Cerebellar cortex (tissue), 1 donor: ENCODE measurements around the gene KCTD8.
A peak's percentile ranks its signal among the peaks of the same experiment; 100 is the strongest.
"Not testable (repeated sequence)": the region's sequence is repeated elsewhere in the genome, so short reads cannot be mapped to it uniquely, and the experiment has no call there.

Source experiments
- DNase-seq: peaks from one replicate; pipeline ENCODE4 v3.0.0-alpha.2; 2015; ENCODE audit warnings: low spot score

Gene KCTD8

GRCh38 chr4:44326741-44327140, 121.9 kb downstream of the KCTD8 start:
- DNase-seq = peak; percentile 92

- DNase-seq = peak; percentile 50
Observed at GRCh38 chr4:44320833-44321232, 127.8 kb downstream of the KCTD8 start.

GRCh38 chr4:44319129-44319528, 129.5 kb downstream of the KCTD8 start:
- DNase-seq = no peak

- DNase-seq = no peak
Observed at GRCh38 chr4:44313702-44314101, 134.9 kb downstream of the KCTD8 start.

- DNase-seq = no peak
Observed at GRCh38 chr4:44287505-44287904, 161.1 kb downstream of the KCTD8 start.

- no peak for DNase-seq
Observed at GRCh38 chr4:44279469-44279868, 169.1 kb downstream of the KCTD8 start.

- DNase-seq = no peak
Observed at GRCh38 chr4:44279066-44279465, 169.5 kb downstream of the KCTD8 start.

GRCh38 chr4:44257461-44257860, 191.1 kb downstream of the KCTD8 start:
- no peak for DNase-seq

GRCh38 chr4:44256414-44256813, 192.2 kb downstream of the KCTD8 start:
- DNase-seq = peak; percentile 11

GRCh38 chr4:44237643-44238042, 211.0 kb downstream of the KCTD8 start:
- no peak for DNase-seq

- no peak for DNase-seq
Observed at GRCh38 chr4:44235897-44236296, 212.7 kb downstream of the KCTD8 start.

GRCh38 chr4:44232262-44232661, 216.3 kb downstream of the KCTD8 start:
- no peak for DNase-seq

GRCh38 chr4:44231006-44231405, 217.6 kb downstream of the KCTD8 start:
- no peak for DNase-seq

GRCh38 chr4:44228326-44228725, 220.3 kb downstream of the KCTD8 start:
- DNase-seq = no peak

GRCh38 chr4:44221407-44221806, 227.2 kb downstream of the KCTD8 start:
- DNase-seq = peak; percentile 53

- no peak for DNase-seq
Observed at GRCh38 chr4:44210750-44211149, 237.9 kb downstream of the KCTD8 start.

- peak; percentile 65 for DNase-seq
Observed at GRCh38 chr4:44196796-44197195, 251.8 kb downstream of the KCTD8 start.

GRCh38 chr4:44194365-44194764, 254.2 kb downstream of the KCTD8 start:
- DNase-seq = no peak

GRCh38 chr4:44186850-44187246, 261.8 kb downstream of the KCTD8 start:
- no peak for DNase-seq

- no peak for DNase-seq
Observed at GRCh38 chr4:44186096-44186849, 262.3 kb downstream of the KCTD8 start.

- DNase-seq = not testable (repeated sequence)
Observed at GRCh38 chr4:44181491-44182349, 266.9 kb downstream of the KCTD8 start.

- not testable (repeated sequence) for DNase-seq
Observed at GRCh38 chr4:44167766-44168165, 280.8 kb downstream of the KCTD8 start.

GRCh38 chr4:44165938-44166337, 282.7 kb downstream of the KCTD8 start:
- DNase-seq = no peak
